Gastrocnemius medialis (tissue), 4 donors: ENCODE measurements around the gene XPR1.

ENCODE experiments used
- CTCF ChIP-seq, 5 experiments: fragments of 450-650 bp in 3 of 5; fragments of 200-600 bp in 2 of 5; sonication (generic) in 2 of 5; IDR thresholded peaks in 4 of 5; conservative IDR thresholded peaks in 1 of 5; 1 replicate in 4 of 5; 2 replicates in 1 of 5; pipeline ENCODE4 v1.5.1; 2016 to 2019; ENCODE audit warnings: antibody characterized with exemption in 5 of 5, mild to moderate bottlenecking in 3 of 5, moderate library complexity in 3 of 5
- POLR2A ChIP-seq, 2 donors: fragments of 450-650 bp; IDR thresholded peaks; one replicate each; pipeline ENCODE4 v1.6.1; 2017; ENCODE audit warnings: antibody characterized with exemption in 2 of 2, mild to moderate bottlenecking in 2 of 2, moderate library complexity in 2 of 2

GRCh38 chr1:180775801-180776200 is 144.0 kb downstream of the XPR1 start:
- TF ChIP-seq POLR2A (IDR thresholded peaks at IDR 0.05) (no peak), CTCF (IDR thresholded peaks at IDR 0.05 in 4 of 5, conservative IDR thresholded peaks at IDR 0.05 in 1 of 5) (no peak)
